ENCODE measurements around the gene PLEKHG3.

DNA sequence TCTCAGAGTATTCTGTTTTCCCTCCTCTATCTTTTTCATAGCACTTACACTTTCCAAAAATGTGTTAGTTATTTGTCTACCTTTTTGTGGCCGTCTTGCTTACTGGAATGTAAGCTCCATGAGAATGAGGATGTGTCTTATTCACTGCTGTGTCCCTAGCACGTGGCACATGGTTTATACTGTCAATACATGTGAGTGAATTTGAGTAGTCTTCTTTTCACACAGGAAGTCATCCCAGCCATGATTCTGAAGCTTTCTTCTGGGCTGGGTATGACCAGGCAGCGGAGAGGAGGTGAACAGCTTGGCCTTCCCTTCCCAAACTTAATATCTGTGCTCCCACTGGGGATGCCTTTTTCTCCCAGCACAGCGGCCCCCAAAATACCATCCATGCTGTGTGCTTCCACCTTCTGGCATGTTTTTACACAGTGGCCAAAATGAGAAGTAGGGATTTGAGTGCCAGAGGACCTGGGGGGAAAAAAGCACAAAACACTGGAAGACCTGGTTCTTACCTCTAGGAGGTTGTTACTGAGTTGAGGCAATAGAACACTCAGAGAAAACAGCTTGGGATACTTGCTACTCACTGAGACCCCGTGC is 10.3 kb downstream of the PLEKHG3 start:
- TF ChIP-seq, protein P1, sequence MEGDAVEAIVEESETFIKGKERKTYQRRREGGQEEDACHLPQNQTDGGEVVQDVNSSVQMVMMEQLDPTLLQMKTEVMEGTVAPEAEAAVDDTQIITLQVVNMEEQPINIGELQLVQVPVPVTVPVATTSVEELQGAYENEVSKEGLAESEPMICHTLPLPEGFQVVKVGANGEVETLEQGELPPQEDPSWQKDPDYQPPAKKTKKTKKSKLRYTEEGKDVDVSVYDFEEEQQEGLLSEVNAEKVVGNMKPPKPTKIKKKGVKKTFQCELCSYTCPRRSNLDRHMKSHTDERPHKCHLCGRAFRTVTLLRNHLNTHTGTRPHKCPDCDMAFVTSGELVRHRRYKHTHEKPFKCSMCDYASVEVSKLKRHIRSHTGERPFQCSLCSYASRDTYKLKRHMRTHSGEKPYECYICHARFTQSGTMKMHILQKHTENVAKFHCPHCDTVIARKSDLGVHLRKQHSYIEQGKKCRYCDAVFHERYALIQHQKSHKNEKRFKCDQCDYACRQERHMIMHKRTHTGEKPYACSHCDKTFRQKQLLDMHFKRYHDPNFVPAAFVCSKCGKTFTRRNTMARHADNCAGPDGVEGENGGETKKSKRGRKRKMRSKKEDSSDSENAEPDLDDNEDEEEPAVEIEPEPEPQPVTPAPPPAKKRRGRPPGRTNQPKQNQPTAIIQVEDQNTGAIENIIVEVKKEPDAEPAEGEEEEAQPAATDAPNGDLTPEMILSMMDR (IDR thresholded peaks at IDR 0.05), result no peak
- no peak for TF ChIP-seq POLR2A (IDR thresholded peaks at IDR 0.05)
